Vagina (tissue), 2 donors: ENCODE results near the gene SENP2.
"Not testable (repeated sequence)": the region's sequence is repeated elsewhere in the genome, so short reads cannot be mapped to it uniquely, and the experiment has no call there.

Experiments
- POLR2AphosphoS5 ChIP-seq, 2 donors: sonication (generic); formaldehyde crosslinking; IDR thresholded peaks; one replicate each; pipeline ENCODE4 v1.9.0; 2017; ENCODE audit warnings: antibody characterized with exemption in 2 of 2, mild to moderate bottlenecking in 2 of 2, low read depth in 1 of 2; ENCODE audit not compliant: insufficient read depth in 1 of 2
- TF ChIP-seq, protein P1 (sequence below), 3 experiments: fragments of 450-650 bp in 2 of 3; fragments of 200-600 bp in 1 of 3; sonication (generic) in 1 of 3; IDR thresholded peaks; one replicate each; pipeline ENCODE4 v1.5.1; 2017 to 2019; ENCODE audit warnings: antibody characterized with exemption in 3 of 3, mild to moderate bottlenecking in 2 of 3, moderate library complexity in 2 of 3

DNA sequence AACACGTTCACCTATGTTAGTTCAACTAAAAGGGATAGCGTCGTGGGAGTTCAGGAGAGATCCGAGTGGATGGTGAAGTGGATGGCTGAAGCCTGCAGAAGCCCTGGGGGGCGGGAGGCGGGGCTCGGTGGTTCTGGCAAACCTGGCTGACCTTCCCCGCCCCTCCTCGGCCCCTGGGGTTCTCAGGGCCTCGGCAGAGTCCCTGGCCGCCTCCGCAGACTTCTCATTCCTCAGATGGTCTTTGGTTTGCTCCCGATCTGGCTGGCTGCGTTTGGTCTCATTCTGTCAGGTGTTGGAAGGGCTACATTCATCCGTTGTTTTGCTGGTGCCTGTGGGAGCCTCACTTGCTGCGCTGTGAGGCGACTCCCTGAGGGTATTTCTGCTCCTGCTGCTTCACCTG is 59.1 kb downstream of the SENP2 start:
- TF ChIP-seq POLR2AphosphoS5 (IDR thresholded peaks at IDR 0.05; ENCODE audit: insufficient read depth in 1 of 2, low read depth in 1 of 2) = not testable (repeated sequence)
- TF ChIP-seq, protein P1, sequence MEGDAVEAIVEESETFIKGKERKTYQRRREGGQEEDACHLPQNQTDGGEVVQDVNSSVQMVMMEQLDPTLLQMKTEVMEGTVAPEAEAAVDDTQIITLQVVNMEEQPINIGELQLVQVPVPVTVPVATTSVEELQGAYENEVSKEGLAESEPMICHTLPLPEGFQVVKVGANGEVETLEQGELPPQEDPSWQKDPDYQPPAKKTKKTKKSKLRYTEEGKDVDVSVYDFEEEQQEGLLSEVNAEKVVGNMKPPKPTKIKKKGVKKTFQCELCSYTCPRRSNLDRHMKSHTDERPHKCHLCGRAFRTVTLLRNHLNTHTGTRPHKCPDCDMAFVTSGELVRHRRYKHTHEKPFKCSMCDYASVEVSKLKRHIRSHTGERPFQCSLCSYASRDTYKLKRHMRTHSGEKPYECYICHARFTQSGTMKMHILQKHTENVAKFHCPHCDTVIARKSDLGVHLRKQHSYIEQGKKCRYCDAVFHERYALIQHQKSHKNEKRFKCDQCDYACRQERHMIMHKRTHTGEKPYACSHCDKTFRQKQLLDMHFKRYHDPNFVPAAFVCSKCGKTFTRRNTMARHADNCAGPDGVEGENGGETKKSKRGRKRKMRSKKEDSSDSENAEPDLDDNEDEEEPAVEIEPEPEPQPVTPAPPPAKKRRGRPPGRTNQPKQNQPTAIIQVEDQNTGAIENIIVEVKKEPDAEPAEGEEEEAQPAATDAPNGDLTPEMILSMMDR (IDR thresholded peaks at IDR 0.05) = not testable (repeated sequence)
